Measurements from ENCODE around the gene YTHDC2.

- no peak for TF ChIP-seq CTCF (conservative IDR thresholded peaks at IDR 0.05; ENCODE audit: low read length)
- no peak for TF ChIP-seq EZH2phosphoT487 (IDR thresholded peaks at IDR 0.05; ENCODE audit: borderline replicate concordance, low read depth, low read length)
Observed at GRCh38 chr5:113552137-113552536, 38.6 kb downstream of the YTHDC2 start.
